ENCODE data around the gene GRIP2.
A peak's percentile ranks its signal among the peaks of the same experiment; 100 is the strongest.

GRIP2 gene

DNA sequence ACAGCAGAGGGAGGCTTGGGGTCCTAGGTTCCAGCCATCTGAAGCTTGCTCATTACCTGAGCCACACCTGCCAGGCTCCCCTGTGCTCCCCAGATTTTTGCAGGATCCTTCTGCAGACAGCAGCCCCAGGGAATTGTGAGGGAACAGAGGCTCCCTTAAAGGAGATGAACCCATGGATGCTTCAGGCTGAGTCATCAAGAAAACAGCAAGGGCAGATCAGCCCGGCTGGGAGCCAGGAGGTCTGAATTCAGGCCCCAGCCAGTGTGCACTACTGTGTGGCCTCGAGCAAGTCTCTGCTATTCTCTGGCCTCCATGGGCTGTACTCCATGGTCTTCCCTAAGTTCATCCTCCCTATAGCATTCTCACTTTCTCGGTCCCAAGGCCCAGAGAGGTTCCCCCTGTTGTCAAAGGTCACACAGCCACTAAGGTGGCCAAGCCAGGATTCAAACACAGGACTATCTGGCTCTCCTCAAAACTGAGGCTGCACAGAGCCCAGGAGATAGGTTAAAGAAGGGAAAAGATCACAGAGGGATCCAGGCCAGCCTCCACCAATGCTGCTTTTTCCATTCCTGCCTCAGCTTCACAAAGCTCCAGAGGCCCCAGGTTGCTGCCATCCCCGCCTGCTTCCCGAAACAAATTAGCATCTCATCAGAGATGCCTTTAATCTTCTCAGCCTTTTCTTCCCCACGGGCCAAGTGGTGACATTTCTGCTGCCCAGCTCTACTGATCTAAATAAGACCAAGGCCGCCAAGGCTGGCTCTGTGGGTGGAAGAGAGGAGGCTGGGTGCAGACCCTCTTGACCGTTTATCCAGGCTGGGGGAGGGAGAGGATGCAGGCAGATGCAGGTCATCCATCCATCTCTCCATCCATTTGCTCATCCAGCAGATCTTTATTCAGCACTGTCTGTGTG, 21.2 kb upstream of the GRIP2 start:
- DNase-seq (ENCODE audit: low spot score), result no peak

DNA sequence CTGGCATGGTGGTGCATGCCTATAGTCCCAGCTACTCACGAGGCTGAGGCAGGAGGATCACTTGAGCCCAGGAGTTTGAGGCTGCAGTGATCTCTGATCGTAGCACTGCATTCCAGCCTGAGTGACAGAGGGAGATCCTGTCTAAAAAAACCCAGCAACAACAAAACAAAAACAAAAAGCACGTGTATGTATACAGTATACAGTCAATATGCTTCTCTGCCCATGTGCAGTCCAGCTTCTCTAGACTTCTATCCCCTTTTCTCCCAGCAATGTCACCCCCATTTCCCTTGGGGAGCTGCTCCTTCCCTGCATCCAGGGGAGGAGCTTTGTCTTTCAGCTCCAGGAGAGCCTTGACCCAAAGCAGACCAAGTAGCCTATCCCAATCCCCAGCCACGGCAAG, 20.0 kb upstream of the GRIP2 start:
- DNase-seq (ENCODE audit: low spot score), result no peak

DNA sequence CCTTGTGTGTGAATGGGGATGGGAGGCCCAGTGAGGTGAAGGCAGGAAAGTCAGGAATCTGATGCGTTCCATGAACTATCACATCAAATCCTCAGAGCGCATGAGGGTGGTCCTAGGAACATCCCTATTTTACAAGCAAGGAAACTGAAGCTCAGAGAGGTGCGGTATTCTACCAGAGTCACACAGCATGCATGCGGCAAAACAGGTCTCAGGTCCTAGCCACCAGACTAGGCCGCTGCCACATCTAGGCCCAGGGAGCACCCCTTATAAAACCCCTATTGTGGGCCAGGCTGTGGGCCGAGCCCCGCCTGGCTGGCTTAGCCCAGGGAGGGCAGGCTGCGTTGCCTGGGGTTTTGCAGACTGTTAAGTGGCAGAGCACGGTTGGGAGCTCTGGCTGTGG, 17.9 kb upstream of the GRIP2 start:
- DNase-seq (ENCODE audit: low spot score), result no peak

DNA sequence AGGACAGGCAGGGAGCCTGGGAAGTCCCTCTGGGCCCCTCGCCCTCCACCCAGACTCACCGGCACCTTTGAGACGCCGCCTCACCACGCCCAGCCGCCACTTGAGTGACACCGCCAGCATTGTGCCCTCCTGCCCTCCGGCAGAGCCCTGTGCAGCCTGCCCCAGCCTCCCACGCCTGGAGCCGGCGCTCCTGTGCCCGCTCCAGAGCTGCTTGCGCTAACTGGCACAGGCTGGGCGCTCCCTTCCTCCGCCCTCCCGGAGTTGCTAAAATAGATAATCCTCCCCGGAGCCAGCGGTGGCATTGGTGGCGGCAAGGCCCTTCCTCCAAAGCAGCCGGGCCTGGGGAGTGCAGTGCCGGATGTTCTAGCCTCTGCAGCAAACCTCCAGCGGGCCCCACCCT, 15.7 kb upstream of the GRIP2 start:
- no peak for DNase-seq (ENCODE audit: low spot score)

DNA sequence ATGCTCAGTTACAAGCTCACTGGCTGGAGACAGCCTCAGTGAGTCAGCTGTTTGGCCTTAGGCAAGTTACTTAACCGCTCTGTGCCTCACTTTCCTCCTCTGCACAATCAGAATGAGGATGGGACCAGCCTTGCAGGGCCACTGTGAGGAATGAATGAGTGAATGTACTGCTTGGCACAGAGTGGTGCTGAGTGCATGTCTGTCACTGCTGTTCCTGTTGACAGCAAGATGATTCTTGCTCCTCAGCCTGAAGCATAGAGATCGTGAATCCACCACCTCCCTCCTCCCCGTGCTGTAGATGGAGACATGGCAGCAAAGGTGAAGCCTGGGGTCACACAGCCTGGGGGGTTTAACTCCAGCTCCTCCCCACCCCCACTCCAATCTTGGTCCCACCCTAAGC, 14.6 kb upstream of the GRIP2 start:
- no peak for DNase-seq (ENCODE audit: low spot score)

DNA sequence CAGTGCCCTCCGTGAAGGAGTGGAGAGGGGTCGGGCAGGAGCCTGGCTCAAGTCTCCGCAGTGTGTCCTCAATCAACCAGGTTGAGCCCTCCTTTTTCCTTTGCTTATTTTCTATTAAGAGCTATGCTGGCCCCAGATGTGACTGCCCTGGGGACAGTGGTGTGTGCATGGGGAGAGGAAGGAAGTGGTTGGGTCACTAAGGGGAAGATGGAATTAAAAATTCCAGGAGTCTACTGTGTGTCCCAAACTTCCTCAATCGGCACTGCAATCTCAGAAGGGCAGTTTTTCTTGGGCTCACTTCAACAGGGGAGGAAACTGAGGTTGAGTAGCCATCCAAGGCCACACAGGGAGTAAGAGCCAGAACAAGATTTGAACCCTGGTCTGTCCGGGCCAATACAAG, 13.7 kb upstream of the GRIP2 start:
- no peak for DNase-seq (ENCODE audit: low spot score)

DNA sequence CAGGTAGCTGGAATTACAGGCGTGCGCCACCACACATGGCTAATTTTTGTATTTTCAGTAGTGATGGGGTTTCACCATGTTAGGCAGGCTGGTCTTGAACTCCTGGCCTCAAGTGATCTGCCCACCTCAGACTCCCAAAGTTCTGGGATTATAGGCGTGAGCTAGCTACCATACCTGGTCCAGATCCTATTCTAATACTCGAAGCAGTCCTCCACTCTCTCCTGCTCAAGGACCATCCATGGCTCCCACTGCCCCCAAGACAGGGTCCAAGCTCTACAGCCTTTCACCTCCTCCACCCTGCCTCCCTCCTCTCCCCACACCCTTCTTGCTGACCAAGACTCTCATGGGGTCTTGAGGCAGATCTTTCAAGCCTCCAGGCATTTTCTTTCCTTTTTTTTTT, 12.6 kb upstream of the GRIP2 start:
- DNase-seq (ENCODE audit: low spot score), result no peak

DNA sequence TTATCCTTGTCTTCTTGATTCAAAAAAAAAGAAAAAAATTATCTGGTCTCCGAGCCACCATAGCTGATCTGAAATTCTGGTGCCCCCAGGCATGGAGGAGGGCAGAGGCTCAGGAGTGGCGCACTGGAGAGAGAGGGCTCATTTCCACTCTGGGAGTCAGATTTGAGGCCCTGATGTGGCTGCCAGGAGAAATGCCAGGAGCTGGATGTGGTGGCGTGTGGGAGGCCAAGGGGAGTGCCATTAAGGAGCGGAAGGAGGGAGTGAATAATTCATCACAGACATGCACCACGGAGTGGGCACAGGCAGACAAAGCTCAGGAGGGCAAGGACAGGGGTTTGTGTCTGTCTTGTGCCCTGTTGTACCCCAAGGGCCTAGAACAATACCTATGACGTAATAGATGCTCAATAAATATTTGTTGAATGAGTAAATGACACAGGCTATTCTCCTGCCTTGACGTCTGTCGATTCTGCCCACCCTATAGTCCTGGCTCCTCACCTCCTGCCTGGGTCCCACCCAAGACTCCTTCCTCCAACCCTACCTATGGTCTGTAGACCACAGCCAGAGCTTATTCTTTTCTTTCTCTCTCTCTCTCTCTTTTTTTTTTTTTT, 12.0 kb upstream of the GRIP2 start:
- DNase-seq (ENCODE audit: low spot score), result no peak

DNA sequence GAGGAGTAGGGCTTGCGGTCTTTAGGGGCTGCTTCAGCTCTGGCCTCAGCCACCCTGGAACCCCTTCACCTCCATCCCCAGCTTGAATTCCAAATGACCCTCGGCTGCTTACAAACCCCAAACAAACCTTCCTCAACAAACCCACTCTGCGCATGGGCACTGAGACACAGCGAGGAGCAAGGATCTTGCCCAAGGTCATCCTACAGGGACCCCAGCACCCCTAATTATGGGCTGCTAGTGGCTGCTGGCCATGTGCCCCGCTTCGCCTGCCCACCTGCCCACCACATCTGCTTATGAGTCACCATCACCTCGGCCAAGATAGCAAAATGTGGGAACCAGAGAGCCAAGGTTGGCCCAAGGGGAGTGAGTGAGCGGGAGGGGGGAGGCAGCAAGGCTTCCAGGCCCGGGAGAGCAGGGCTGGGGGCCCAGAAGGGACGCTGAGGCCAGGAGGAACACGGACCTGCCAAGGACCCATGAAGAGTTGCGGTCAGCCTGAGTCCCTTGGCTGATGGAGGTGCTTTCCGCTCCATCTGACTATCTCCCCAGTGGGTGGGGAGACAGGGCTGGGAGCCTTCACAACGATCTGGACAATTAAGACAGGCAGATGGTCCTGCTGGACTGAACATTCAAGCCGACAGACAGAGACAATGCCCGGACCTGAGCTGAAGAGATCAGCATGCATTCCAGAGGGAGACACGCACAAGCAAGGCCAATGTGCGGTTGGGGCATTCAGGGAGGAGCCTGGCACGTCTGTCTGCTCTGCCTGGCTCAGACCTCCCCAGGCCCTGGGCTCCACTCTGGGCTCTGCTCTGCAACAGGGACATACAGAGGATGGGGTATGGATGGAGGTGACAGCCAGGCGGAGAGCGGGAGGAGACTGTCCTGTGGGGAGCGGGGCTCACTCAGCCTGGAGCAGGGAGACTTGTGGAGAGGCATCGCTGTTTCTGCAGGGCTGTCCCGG, 10.8 kb upstream of the GRIP2 start:
- no peak for DNase-seq (ENCODE audit: low spot score)

DNA sequence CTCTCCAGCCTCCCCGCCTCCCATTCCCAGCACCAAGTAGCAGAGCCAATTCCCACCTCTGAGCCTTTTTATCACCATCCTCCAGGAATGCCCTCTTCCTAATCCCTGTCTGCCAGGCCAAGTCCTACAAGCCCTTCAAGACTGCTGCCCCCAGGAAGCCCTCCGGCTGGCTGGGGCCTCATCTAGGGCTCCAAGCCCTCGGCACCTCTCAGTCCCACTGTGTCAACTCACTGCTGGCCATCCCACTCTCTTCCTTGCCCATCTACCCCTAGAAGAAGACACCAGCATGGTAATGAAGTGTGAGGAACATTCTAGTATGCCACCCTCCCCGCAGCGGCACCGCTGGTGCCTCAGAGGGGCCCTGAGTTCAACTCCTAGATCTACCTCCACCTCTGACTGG, 10.0 kb upstream of the GRIP2 start:
- DNase-seq (ENCODE audit: low spot score), result no peak

DNA sequence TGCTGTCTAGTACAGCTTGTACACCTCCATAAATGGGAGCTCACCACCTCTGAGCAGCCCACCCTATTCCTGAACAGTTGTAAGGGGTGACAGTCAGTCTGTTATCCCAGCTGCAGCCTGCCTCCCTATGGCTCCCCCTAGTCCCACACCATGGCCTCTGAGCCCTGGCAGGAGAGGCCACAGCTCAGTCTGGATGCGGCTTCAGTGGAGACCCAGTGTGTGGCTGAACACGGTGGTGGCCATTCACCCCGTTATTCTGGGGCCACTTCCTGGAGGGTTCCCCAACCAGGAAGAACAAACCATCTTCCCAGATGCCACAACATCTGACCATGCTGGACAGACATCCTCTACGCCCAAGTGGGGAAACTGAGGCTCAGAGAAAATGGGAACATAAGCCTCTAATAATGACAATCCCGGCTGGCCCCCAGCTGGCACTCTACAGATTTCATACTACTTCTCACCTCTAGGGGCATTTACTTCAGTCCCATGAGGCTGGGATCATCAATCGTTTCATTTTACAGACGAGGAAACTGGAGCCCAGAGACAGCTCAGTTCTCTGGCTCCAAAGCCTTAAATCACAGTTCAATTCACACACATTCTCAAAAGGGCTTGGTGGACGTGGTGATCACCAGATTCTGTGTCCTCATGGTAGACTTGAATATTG, 9.2 kb upstream of the GRIP2 start:
- no peak for DNase-seq (ENCODE audit: low spot score)

DNA sequence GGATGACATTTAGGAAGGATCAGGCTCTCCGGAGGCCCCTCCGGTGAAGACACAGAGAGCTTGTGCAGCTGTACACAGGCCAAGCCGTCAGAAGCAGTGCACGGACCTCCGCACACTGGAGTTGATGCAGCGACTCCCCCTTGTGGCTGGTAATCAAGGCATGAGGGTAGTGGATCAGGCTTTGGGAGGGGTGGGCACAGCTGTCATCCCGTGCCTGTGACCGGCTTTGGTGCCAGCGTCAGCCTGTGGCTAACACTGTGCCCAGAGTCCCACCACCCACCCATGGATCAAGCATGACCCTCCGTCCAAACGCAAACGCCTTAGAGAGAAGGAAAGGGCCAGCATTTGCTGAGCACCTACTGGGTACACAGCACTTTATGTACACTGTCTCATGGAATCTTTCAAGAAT, 8.2 kb upstream of the GRIP2 start:
- peak; percentile 84 for DNase-seq (ENCODE audit: low spot score)

DNA sequence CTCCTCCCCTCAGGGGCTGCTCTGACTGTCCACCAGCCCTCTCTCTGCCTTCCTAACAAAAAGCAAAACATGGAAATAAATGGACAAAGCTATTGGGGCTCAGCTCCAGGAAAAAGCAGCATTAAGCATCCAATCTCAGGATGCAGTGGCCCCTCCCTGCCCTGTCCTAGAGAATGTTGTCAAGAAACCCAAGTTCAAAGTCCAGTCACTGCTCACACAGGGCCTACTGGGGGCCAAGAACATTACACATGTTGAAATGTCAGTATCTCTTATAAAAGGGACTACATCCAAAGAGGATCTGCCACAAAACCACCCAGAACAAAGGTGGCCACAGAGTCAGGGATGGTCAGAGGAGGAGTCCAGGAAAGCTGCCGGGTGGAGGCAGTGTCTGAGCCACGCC, 7.6 kb upstream of the GRIP2 start:
- DNase-seq (ENCODE audit: low spot score), result no peak

DNA sequence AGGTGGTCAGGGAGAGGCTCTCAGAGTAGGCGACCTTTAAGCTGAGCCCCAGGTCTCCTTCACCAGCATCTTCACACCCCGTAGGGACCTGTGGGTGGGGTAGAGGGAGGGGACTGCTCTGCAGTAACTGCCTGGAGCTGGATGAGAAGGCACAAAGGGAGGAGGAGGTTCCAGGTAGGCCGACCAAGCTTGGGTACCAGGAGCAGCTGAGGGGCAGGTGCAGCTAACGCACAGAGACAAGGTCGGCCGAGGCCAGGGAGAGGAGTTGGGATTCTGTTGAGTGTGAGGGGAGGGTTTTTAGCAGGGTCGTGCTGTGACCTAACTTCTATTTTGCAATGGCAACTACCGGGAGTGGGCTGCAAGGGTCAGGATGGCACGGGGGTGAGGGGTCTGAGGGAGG, 5.9 kb upstream of the GRIP2 start:
- no peak for DNase-seq (ENCODE audit: low spot score)

DNA sequence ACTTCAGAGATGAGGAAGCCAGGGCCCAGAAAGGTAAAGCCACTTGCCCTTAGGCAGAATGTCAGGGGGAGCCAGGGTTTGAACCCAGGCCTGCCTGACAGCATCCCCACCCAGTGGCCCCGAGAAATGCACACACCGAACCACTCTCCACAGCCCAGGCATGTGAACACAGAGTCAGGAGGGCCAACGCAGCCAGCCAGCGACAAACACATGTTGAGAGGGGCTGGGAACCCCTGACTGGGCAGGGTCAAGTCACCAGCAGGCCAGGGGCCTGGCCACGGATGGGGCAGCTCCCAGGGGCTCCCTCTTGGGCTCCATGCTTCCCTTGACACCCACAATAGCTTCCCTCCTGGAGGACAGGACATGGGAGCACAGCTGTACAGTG, 5.1 kb upstream of the GRIP2 start:
- DNase-seq (ENCODE audit: low spot score), result no peak

DNA sequence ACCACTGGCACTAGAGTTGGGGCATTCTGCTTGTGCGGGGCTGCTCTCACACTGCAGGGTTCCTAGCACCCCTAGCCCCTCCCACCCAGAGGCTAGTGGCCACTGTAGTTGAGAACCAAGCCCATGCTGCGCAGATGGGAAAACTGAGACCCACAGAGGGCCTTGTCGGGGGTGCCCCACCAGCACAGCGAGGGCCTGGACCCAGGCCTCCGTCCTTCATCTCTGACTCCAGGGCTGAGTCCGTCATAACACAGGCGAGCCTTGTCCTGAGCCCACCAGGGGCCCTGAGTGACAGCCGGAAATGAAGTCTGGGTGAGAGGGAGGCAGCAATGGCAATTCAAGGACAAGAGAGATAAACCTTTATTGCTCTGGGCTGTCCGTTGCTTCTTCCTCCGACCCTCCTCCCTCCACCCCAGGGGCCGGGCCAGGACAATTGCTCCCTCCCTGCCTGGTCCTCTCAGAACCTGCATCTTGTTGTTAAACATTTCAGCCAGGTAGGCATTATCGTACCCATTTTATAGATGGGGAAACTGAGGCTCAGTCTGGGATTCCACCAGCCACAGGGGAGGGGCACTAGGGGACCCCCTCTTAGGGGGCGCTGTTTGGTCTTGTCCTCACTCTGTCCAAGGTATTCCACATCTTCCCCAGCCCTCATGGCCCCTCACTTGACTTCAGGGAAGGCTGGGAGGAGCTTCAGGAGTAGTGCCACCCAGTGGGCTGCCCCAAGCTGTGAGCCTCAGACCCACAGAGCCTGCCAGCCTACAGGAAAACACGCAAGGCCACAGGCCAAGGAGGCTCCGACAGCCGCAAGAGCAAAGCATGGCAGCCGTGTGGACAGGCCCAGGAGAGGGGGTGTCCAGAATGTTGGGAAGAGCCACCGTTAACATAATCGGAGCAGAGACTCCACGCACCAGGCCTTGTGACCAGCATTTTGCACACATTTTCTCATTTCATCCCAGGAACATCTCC, 4.4 kb upstream of the GRIP2 start:
- no peak for DNase-seq (ENCODE audit: low spot score)

DNA sequence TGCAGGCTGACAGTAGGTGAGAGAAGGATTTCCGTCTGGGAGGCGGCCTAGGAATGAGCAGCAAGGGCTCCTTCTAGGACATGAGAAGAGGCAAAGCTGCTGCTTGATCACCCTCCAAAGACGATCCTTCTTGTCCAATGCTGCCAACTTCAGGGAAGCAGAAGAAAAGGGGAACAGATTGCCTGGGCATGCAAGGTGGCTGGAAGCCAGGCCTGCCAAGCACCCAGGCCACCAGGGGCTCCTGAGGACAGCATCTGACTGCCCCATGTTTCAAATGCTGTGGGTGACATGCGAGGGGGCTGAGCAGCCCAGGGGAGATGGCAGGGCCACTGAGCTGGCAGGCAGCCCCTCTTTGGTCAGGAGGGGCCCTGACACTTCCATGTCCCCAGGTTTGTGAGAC, 3.3 kb upstream of the GRIP2 start:
- DNase-seq (ENCODE audit: low spot score), result no peak

DNA sequence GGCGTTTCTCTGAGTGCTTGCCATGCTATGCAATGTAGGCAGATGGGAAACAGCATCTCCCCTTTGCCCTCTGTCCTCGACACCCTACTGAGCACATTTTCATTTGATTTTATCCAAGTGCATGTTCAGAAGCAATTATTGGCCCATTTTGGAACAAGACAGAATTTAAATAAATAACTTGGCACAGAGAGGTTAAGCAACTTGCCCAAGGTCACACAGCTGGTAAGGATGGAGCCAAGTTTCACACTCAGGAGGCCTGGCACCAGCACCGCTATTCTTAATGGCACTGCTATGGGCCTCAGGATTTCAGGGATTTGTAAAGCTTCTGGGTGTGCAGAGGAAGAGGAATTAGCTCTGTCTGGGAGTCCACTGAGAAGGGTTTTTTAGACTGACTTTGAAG, 2.5 kb upstream of the GRIP2 start:
- no peak for DNase-seq (ENCODE audit: low spot score)

DNA sequence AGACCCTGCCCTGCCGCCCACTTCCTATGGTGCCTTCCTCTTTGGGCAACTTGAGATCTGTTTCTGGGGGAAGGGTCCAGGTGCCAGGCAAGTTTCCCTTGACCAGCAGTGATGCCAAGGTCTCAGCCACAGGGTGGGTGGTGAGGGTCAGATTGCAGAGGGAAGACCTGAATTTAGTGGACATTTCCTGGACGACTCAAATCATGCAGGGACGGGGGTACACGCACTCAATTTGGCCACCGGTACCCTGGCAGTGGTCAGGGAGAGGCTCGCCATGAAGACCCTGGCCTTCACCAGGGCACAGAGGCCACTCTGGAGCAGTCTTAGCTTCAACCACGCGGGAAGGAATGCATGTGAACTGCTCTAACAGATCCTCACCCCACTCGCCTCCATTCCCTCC, 1.5 kb upstream of the GRIP2 start:
- no peak for DNase-seq (ENCODE audit: low spot score)

DNA sequence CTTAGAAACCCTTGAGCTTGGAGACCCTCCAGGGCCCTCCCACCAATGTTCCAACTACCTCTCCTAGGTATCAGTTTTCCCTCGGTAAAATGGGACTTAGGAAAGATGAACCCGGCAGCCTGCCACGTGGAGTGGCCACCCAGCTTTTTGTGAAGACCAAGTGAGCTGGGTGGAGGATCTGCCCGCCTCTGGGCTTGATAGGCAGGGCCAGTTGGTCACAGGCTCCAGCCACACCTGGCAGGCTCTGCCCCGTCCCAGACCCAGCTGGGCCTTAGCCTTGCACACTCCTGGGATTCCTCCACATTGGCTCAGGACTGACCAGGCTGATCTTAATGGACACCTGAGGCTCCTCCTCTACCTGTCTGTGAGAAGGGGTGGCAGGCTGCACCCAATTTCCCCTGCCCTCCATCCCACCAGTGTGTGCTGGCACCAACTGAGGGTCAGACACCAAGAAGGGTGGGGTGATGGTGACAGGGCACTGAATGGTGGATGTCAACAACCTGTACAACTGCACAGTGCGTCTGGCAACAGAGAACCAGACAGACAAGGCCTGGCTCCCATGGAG, 761 bp upstream of the GRIP2 start:
- no peak for DNase-seq (ENCODE audit: low spot score)

DNA sequence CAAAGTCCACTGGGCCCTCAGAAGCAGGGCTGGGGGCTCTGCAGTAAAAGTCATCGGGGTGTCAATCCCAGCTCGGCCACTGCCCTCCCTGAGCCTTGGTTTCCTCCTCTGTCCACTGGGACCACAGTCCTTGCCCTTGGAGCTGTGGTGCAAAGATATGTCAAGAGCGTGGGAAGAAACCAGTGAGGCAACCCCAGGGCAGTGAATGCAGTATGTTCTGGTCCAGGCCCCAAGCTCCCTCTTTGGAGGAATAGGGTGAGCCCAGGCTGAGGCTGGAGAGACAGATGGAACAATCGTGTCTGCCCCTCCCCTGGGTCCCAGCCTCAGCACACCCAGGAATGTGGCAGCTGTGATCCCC, 779 bp downstream of the GRIP2 start:
- DNase-seq (ENCODE audit: low spot score), result no peak
